ENCODE data around the gene THNSL1. TPM values are rescaled to one million over a fixed set of nuclear protein-coding genes. Genes with fewer than 3 reads are reported as not detected.

THNSL1 gene
- polyA plus RNA-seq, 1 donor from 2014 or later = 5.1 TPM

GRCh38 chr10:24992512-24993133 lies 23.8 kb upstream of the THNSL1 start:
- Histone ChIP-seq H3K9me3 (ENCODE audit: low read length) (no peaks in the 10 kb centered on the region), H2AFZ (ENCODE audit: low read depth, low read length) (no peak overlapping the region), H3K4me3 (ENCODE audit: low read length) (no peak overlapping the region), H3K4me2 (ENCODE audit: low read length) (no peak overlapping the region), H4K20me1 (ENCODE audit: insufficient read depth) (no peaks in the 10 kb centered on the region), H3K79me2 (replicated peaks; ENCODE audit: insufficient read depth, low read length) (no peaks in the 10 kb centered on the region), H3K9me2 (ENCODE audit: insufficient read depth, low read length) (no peaks in the 10 kb centered on the region), H3K9ac (ENCODE audit: low read length) (no peak overlapping the region), H3K36me3 (ENCODE audit: insufficient read depth, low read length) (no peaks in the 10 kb centered on the region), H3K27me3 (ENCODE audit: insufficient read depth, low read depth, low read length) (no peaks in the 10 kb centered on the region), H3F3A (ENCODE audit: insufficient read depth, low read length, poor library complexity, severe bottlenecking) (no peaks in the 10 kb centered on the region), H3K27ac (ENCODE audit: low read length) (no peak overlapping the region)
- TF ChIP-seq MXI1 (conservative IDR thresholded peaks at IDR 0.05; ENCODE audit: poor library complexity, severe bottlenecking) = no peak

DNA sequence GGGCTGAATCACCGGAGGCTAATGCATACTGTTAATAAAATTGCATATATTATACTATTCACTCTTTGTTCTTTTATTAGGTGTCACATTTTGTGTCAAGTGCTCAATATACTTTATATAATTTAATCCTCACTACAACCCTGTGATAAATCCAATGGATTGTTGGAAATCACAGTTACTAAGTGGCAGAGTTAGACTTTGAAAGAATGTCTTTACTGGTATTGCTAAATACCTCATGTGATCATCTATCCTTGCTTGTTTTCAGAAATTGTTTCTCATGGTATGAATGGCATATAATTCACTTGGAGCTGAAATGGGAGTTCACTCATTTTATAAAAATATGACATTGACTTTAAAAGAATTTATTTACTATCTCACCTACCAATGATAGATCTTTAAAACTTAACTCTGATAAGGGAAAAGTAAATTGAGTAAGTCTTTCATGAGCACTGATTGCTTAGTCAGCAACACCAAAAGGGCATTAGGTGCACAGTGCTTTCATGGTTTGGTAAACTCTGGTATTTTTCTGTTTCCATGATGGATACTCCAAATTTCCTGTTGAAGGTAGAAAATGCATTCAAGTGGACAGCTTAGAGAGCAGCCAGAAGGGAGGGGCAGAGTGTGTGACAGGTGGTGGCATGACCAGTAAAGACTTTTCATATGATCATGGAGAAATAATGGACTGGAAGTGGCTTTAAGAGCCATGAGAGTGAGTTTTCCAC lies 23.0 kb upstream of the THNSL1 start:
- no peak overlapping the region for H3K27ac ChIP-seq (ENCODE audit: low read length)

More for the DNA sequence above, 23.0 kb upstream of the THNSL1 start:
- H2AFZ ChIP-seq (ENCODE audit: low read depth, low read length) = no peak overlapping the region
- H3K4me3 ChIP-seq (ENCODE audit: low read length) = no peak overlapping the region
- no peaks in the 10 kb centered on the region for H3K9me3 ChIP-seq (ENCODE audit: low read length)
- H3K9ac ChIP-seq (ENCODE audit: low read length) = no peak overlapping the region
- no peak for TF ChIP-seq REST (IDR thresholded peaks at IDR 0.05; ENCODE audit: borderline replicate concordance)
- TF ChIP-seq EP300 (conservative IDR thresholded peaks at IDR 0.05; ENCODE audit: poor library complexity, severe bottlenecking) = no peak
- no peak for TF ChIP-seq MXI1 (conservative IDR thresholded peaks at IDR 0.05; ENCODE audit: poor library complexity, severe bottlenecking)
- TF ChIP-seq EZH2 (IDR thresholded peaks at IDR 0.05; ENCODE audit: borderline replicate concordance, insufficient read depth, low read length, poor library complexity, severe bottlenecking) = no peak
- TF ChIP-seq POLR2AphosphoS5 (IDR thresholded peaks at IDR 0.05) = no peak
- no peak for TF ChIP-seq CTCF (IDR thresholded peaks at IDR 0.05; ENCODE audit: poor library complexity, severe bottlenecking)
- no peak for TF ChIP-seq TAF1 (IDR thresholded peaks at IDR 0.05; ENCODE audit: low read depth)
- no peak for TF ChIP-seq RAD21 (conservative IDR thresholded peaks at IDR 0.05)
- no peak for TF ChIP-seq SMC3 (conservative IDR thresholded peaks at IDR 0.05; ENCODE audit: poor library complexity)
- no peaks in the 10 kb centered on the region for H3K9me2 ChIP-seq (ENCODE audit: insufficient read depth, low read length)
- no peaks in the 10 kb centered on the region for H3K79me2 ChIP-seq (replicated peaks; ENCODE audit: insufficient read depth, low read length)
- H4K20me1 ChIP-seq (ENCODE audit: insufficient read depth) = no peaks in the 10 kb centered on the region
- no peaks in the 10 kb centered on the region for H3K27me3 ChIP-seq (ENCODE audit: insufficient read depth, low read depth, low read length)
- H3F3A ChIP-seq (ENCODE audit: insufficient read depth, low read length, poor library complexity, severe bottlenecking) = no peaks in the 10 kb centered on the region
- H3K4me2 ChIP-seq (ENCODE audit: low read length) = no peak overlapping the region
- no peaks in the 10 kb centered on the region for H3K36me3 ChIP-seq (ENCODE audit: insufficient read depth, low read length)
